Measurements from ENCODE around the gene HP.

Gene HP

DNA sequence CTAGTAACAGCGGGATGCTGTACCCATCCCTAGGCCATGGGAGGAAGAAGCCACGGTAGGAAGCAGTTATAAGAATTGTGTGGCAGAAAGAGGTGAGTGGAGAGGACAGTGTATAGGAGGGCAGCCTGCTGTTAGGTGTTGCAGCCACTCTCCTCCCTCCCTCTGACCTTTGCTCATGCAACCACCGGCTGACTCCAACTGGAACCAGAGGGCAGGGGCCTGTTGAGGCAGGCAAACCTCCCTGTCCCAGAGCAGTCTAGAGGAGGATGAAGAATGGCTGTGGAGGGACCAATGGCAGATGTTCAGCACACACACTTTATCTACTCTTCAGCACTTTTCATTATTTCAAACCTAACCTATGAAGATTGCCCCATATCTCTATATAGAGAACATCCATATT is 36.9 kb downstream of the HP start:
- Histone ChIP-seq H3K36me3 (ENCODE audit: insufficient read depth, low read length) (no peaks in the 10 kb centered on the region; the same call in 1 of the 2 replicates), H3K4me1 (ENCODE audit: insufficient read depth, low read length) (peaks cover 6% of the 10 kb centered on the region), H3K9ac (ENCODE audit: low read depth, low read length) (no peak overlapping the region), H3K9me3 (ENCODE audit: control insufficient read depth, insufficient read depth, low read length) (no peaks in the 10 kb centered on the region)

DNA sequence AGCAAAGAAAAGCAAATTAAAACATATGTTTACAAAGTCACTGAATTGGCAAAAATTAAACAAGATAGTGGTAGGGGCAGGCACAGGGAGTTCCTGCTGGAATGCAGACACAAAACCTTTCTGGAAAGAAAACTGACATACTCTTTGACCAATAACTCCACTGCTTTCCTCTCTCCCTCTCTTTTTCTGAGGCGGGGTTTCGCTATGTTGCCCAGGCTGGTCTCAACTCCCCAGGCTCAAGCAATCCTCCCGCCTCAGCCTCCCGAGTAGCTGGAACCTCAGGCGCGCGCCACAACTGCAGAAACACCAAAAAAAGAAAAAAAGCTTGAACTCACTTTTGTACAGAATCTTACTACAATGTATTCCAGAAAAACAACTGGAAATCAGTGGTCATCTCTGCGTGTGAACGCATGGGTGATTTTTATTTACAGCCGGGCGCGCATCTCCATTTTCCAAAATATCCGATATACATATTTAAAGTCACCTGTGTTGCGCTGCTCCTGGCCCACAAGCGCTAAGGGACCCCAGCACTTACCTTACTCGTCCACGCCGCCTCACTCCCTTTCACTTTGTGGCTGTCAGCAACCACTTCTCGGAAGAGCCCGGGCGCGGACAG is 38.6 kb downstream of the HP start:
- Histone ChIP-seq H3K4me1 (ENCODE audit: insufficient read depth, low read length) (peaks cover 6% of the 10 kb centered on the region), H3K36me3 (ENCODE audit: insufficient read depth, low read length) (peaks cover 4% of the 10 kb centered on the region; the same call in 1 of the 2 replicates), H3K9me3 (ENCODE audit: control insufficient read depth, insufficient read depth, low read length) (no peaks in the 10 kb centered on the region), H3K9ac (ENCODE audit: low read depth, low read length) (peak overlapping the region; percentile 89; the same call in 1 of the 2 replicates)

DNA sequence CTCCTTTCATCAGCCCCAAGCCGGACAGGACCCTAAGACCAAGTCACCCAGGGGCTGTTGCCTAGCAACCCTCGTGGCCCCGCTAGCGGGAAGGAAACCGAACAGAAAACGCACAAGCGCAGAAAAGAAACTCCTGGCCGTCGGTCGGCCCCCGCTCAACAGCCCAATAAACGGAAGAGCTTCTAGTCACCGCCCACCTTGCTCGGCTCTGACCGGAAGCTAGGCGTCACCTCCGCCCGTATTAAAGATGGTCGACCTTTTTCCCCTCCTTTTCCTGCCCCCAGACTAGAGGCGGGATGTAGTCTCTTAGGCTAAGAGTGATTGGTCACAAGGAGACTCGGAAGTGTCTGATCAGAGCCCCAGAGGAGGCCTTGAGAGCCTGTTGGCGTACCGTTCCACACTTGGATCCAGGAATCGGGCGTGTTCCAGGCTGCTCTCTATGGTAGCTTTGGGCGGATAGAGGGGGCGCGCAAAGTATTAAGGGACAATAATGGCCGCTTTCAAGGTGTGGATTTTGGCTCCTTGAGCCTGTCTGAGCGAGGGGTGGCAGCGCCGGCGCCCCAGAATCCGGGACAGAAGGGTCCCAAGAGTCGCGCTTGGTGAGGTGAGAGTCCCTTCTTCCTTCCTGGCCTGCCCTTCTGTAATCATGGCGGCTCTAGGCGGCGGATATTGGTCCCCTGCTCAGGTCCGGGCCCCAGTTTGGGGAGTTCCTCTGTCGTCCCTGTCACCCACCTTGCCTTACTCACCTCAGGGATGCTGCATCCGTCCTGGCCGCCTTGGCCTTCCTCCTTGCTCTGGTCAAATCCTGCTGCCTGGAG is 39.4 kb downstream of the HP start, which contains the start of the genes DHX38 and TXNL4B:
DHX38 (plus strand) TSS at position 400 of the 818 bp plus-strand sequence. CDS start 2,311 bp downstream, outside the sequence.
TXNL4B (minus strand) TSS at position 173 of the 818 bp plus-strand sequence. CDS start 2,871 bp downstream, outside the sequence.
- Histone ChIP-seq H3K9me3 (ENCODE audit: control insufficient read depth, insufficient read depth, low read length) (no peaks in the 10 kb centered on the region), H3K4me1 (ENCODE audit: insufficient read depth, low read length) (peaks cover 6% of the 10 kb centered on the region), H3K9ac (ENCODE audit: low read depth, low read length) (peak within 1 kb of the TSS; percentile 89), H3K36me3 (ENCODE audit: insufficient read depth, low read length) (peaks cover 5% of the 10 kb centered on the region; the same call in 1 of the 2 replicates)

DNA sequence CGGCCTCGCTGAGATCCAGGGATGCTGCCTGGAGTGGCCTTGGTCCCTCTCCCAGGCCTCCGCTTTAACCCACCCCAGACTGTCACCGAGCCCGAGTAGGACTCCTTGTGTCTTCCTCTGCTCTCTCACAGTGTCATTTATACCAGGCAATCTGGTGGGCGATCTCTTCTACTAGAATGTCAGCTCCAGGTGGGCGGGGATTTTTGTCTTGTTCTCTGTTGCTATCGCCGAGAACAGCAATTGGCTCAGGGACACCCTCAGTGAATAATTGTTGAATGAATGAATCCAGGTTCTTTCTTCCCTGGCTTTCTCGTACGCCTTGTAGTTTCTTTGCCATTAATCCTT is 39.9 kb downstream of the HP start:
- no peaks in the 10 kb centered on the region for H3K9me3 ChIP-seq (ENCODE audit: control insufficient read depth, insufficient read depth, low read length)

DNA sequence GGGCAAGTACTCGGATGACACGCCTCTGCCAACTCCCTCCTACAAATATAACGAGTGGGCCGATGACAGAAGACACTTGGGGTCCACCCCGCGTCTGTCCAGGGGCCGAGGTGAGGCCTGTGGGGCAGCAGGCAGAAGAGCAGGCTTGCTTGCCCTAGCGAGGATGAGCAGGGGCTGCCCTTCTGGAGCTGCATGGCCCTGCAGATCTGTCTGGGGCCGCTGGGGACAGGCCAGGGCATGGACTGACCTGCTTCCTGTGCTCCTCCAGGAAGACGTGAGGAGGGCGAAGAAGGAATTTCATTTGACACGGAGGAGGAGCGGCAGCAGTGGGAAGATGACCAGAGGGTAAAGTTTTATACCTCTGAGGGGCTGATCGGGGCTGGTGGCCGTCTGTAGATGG is 44.6 kb downstream of the HP start:
- Histone ChIP-seq H3K36me3 (ENCODE audit: insufficient read depth, low read length) (peaks cover 48% of the 10 kb centered on the region), H3K4me1 (ENCODE audit: insufficient read depth, low read length) (peaks cover 6% of the 10 kb centered on the region), H3K9ac (ENCODE audit: low read depth, low read length) (no peak overlapping the region), H3K9me3 (ENCODE audit: control insufficient read depth, insufficient read depth, low read length) (no peaks in the 10 kb centered on the region)

More for the DNA sequence above, 39.9 kb downstream of the HP start:
- Histone ChIP-seq H3K36me3 (ENCODE audit: insufficient read depth, low read length) (peaks cover 5% of the 10 kb centered on the region; the same call in 1 of the 2 replicates), H3K4me1 (ENCODE audit: insufficient read depth, low read length) (peaks cover 6% of the 10 kb centered on the region), H3K9ac (ENCODE audit: low read depth, low read length) (peak overlapping the region; percentile 89)

DNA sequence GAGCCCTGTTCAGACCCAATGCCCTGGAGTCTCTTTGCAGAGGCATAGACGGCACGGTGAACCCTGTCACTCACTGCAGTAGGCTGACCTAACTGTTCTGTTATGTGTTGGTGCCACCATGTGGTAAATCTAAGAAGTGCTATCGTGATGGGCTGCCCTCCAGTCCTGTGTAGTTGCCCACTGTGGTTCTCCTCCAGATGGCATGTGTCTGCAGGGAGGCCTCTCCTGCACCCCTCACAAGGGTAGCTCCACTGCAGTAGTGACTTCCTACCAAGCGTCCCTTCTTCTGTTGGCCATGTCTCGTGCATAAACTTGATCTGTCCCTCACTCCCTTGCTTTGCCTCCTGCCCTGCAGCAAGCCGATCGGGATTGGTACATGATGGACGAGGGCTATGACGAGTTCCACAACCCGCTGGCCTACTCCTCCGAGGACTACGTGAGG is 45.1 kb downstream of the HP start:
- H3K36me3 ChIP-seq (ENCODE audit: insufficient read depth, low read length): peaks cover 53% of the 10 kb centered on the region
- H3K4me1 ChIP-seq (ENCODE audit: insufficient read depth, low read length): peaks cover 6% of the 10 kb centered on the region
- H3K9me3 ChIP-seq (ENCODE audit: control insufficient read depth, insufficient read depth, low read length): no peaks in the 10 kb centered on the region
- H3K9ac ChIP-seq (ENCODE audit: low read depth, low read length): no peak overlapping the region

DNA sequence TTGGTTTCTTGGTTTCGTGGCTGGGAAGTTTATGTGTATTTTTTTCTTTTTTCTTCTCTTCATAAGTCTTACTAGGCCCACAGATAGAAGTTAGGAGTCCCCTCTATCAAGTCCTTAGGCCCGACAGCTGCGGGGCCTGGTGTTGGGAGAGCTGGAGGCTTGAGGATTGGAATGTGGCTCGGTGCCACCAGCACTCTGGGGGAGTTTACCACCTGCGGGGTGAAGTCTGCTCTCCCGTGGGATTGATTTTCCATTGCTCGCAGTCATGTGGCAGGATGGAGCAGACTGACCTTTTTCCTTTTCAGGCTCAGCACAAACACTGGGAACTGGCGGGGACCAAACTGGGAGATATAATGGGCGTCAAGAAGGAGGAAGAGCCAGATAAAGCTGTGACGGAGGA is 46.9 kb downstream of the HP start:
- Histone ChIP-seq H3K36me3 (ENCODE audit: insufficient read depth, low read length) (peaks cover 67% of the 10 kb centered on the region), H3K9ac (ENCODE audit: low read depth, low read length) (no peak overlapping the region), H3K4me1 (ENCODE audit: insufficient read depth, low read length) (no peaks in the 10 kb centered on the region), H3K9me3 (ENCODE audit: control insufficient read depth, insufficient read depth, low read length) (no peaks in the 10 kb centered on the region)

DNA sequence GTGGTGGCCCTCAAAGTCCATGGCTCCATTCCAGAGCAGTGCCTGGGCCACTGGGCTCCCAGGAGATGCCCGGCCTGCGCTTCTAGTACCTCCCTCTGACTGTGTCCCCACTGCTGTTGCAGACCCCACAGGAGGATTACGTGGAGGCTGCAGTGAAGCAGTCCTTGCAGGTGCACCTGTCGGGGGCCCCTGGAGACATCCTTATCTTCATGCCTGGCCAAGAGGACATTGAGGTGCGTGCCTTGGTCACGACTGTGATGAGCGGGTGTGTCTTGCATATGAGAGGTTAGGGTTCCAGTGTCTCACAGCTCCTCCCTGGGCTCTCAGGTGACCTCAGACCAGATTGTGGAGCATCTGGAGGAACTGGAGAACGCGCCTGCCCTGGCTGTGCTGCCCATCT is 50.6 kb downstream of the HP start:
- peaks cover 80% of the 10 kb centered on the region for H3K36me3 ChIP-seq (ENCODE audit: insufficient read depth, low read length)
- H3K9ac ChIP-seq (ENCODE audit: low read depth, low read length): no peak overlapping the region
- H3K9me3 ChIP-seq (ENCODE audit: control insufficient read depth, insufficient read depth, low read length): no peaks in the 10 kb centered on the region
- no peaks in the 10 kb centered on the region for H3K4me1 ChIP-seq (ENCODE audit: insufficient read depth, low read length)

DNA sequence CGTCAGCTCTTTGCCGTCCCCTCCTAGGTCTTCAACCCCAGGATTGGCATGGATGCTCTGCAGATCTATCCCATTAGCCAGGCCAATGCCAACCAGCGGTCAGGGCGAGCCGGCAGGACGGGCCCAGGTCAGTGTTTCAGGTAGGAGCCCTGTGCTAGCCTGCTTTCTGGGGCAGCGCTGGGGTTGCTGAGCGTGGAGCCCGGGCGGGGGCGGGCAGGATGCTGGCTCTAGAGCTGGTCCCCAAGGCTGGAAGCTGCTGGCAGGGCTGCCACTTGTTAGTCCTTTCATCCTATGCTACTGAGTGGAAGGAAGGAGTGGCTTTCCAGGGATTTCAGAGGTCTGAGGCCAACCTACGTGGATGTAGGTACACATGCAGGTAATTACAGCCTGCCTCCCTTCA is 51.7 kb downstream of the HP start:
- Histone ChIP-seq H3K9ac (ENCODE audit: low read depth, low read length) (no peak overlapping the region), H3K9me3 (ENCODE audit: control insufficient read depth, insufficient read depth, low read length) (no peaks in the 10 kb centered on the region), H3K4me1 (ENCODE audit: insufficient read depth, low read length) (no peaks in the 10 kb centered on the region), H3K36me3 (ENCODE audit: insufficient read depth, low read length) (peaks cover 69% of the 10 kb centered on the region)

DNA sequence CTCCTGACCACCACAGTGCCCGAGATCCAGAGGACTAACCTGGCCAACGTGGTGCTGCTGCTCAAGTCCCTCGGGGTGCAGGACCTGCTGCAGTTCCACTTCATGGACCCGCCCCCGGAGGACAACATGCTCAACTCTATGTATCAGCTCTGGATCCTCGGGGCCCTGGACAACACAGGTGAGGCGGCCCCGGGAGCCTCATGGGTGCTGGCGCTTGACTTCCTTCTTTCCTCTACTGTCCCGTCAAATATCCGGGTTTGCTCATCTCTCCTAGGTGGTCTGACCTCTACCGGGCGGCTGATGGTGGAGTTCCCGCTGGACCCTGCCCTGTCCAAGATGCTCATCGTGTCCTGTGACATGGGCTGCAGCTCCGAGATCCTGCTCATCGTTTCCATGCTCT is 53.1 kb downstream of the HP start:
- Histone ChIP-seq H3K9ac (ENCODE audit: low read depth, low read length) (no peak overlapping the region), H3K36me3 (ENCODE audit: insufficient read depth, low read length) (peaks cover 61% of the 10 kb centered on the region)

DNA sequence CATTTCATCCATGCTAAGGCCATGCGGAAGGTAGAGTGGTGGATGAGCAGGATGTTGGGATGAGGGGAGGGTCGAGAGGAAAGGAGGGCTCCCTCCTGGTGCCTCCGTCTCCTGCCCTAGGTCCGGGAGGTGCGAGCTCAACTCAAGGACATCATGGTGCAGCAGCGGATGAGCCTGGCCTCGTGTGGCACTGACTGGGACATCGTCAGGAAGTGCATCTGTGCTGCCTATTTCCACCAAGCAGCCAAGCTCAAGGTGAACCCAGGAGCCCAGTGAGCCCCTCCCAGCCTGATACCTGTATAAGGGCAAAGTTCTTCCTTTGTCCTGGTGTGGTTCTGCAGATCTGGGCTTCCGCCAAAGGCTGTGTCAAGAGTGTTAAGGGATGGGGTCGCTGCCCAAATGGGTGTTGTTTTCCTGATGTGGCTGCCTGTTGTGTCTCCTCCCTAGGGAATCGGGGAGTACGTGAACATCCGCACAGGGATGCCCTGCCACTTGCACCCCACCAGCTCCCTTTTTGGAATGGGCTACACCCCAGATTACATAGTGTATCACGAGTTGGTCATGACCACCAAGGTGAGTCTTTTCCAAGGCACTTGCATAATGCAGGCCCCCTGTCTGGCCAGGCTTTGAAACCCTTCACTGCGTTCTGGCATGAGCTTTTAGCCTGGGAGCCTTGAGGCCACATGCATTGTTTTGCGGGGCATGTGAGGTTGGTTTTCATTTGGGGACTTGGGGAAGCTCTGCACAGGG is 54.2 kb downstream of the HP start:
- Histone ChIP-seq H3K36me3 (ENCODE audit: insufficient read depth, low read length) (peaks cover 49% of the 10 kb centered on the region), H3K9me3 (ENCODE audit: control insufficient read depth, insufficient read depth, low read length) (no peaks in the 10 kb centered on the region), H3K4me1 (ENCODE audit: insufficient read depth, low read length) (no peaks in the 10 kb centered on the region), H3K9ac (ENCODE audit: low read depth, low read length) (no peak overlapping the region)

More for the DNA sequence above, 53.1 kb downstream of the HP start:
- no peaks in the 10 kb centered on the region for H3K9me3 ChIP-seq (ENCODE audit: control insufficient read depth, insufficient read depth, low read length)
- no peaks in the 10 kb centered on the region for H3K4me1 ChIP-seq (ENCODE audit: insufficient read depth, low read length)

DNA sequence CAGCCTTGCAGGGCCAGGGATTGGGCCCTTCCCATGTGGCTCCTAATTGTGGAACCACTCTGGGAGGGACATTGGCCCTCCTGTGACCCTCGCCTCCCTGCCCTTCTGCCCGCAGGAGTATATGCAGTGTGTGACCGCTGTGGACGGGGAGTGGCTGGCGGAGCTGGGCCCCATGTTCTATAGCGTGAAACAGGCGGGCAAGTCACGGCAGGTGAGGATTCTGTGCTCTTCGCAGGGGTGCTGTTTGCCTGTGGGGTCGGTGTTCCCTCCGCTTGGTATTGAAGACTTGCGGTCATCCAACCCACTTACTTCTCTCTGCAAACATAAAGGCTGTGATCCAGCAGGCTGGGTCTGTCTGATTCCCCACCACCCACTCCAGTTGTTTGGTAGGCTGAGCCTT is 55.0 kb downstream of the HP start:
- H3K9me3 ChIP-seq (ENCODE audit: control insufficient read depth, insufficient read depth, low read length): no peaks in the 10 kb centered on the region
- H3K4me1 ChIP-seq (ENCODE audit: insufficient read depth, low read length): no peaks in the 10 kb centered on the region
- H3K9ac ChIP-seq (ENCODE audit: low read depth, low read length): no peak overlapping the region
- H3K36me3 ChIP-seq (ENCODE audit: insufficient read depth, low read length): peaks cover 43% of the 10 kb centered on the region

DNA sequence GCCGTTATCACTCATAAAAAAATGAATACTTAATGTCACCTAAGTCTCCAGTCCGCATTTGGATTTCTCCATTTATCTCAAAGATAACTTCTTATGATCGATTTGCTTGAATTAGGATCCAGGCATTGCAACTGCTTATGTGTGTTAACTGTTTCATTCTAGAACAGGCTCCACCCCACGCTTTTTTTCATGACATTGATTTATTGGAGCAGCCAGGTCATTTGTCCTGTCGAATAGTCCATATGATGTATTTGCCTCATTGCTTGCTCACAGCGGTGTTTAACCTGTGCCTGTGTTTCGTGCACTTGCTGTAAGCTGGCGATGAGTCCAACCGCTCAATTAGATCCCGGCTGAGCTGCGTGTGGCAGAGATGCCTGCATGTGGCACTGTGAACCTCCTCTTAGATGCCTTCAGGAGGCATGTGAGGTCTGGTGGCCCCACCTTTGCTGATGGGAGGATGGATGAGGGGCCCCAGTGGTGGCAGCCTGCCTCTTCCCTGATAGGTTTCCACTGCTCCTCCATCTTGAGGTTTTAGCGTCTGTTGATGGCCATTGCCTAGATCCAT is 55.7 kb downstream of the HP start:
- peaks cover 36% of the 10 kb centered on the region for H3K36me3 ChIP-seq (ENCODE audit: insufficient read depth, low read length)
- H3K9me3 ChIP-seq (ENCODE audit: control insufficient read depth, insufficient read depth, low read length): no peaks in the 10 kb centered on the region
- H3K9ac ChIP-seq (ENCODE audit: low read depth, low read length): no peak overlapping the region
- no peaks in the 10 kb centered on the region for H3K4me1 ChIP-seq (ENCODE audit: insufficient read depth, low read length)
